Measurements from ENCODE around the gene IPO4. TPM values are rescaled to one million over a fixed set of nuclear protein-coding genes. Genes with fewer than 3 reads are reported as not detected.

The IPO4 gene
- total and polyA plus RNA-seq, 2 of the 13 experiments (the other 11 are each of a cell fraction or from before 2014, with no cell fraction given): 39.0 to 179 TPM

GRCh38 chr14:24195186-24196070, 6.8 kb upstream of the IPO4 start, which contains the start of gene TM9SF1 (continued):
- TF ChIP-seq, protein P1, sequence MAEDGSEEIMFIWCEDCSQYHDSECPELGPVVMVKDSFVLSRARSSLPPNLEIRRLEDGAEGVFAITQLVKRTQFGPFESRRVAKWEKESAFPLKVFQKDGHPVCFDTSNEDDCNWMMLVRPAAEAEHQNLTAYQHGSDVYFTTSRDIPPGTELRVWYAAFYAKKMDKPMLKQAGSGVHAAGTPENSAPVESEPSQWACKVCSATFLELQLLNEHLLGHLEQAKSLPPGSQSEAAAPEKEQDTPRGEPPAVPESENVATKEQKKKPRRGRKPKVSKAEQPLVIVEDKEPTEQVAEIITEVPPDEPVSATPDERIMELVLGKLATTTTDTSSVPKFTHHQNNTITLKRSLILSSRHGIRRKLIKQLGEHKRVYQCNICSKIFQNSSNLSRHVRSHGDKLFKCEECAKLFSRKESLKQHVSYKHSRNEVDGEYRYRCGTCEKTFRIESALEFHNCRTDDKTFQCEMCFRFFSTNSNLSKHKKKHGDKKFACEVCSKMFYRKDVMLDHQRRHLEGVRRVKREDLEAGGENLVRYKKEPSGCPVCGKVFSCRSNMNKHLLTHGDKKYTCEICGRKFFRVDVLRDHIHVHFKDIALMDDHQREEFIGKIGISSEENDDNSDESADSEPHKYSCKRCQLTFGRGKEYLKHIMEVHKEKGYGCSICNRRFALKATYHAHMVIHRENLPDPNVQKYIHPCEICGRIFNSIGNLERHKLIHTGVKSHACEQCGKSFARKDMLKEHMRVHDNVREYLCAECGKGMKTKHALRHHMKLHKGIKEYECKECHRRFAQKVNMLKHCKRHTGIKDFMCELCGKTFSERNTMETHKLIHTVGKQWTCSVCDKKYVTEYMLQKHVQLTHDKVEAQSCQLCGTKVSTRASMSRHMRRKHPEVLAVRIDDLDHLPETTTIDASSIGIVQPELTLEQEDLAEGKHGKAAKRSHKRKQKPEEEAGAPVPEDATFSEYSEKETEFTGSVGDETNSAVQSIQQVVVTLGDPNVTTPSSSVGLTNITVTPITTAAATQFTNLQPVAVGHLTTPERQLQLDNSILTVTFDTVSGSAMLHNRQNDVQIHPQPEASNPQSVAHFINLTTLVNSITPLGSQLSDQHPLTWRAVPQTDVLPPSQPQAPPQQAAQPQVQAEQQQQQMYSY (CRISPR knock-in tag; IDR thresholded peaks at IDR 0.05): peak; percentile 78
- TF ChIP-seq TARDBP (CRISPR knock-in tag; IDR thresholded peaks at IDR 0.05) (peak; percentile 99), PCBP1 (IDR thresholded peaks at IDR 0.05; ENCODE audit: borderline replicate concordance, low read depth, low read length) (peak; percentile 99), ZFP90 (CRISPR knock-in tag; IDR thresholded peaks at IDR 0.05; ENCODE audit: borderline replicate concordance) (peak; percentile 94), ZBTB21 (CRISPR knock-in tag; IDR thresholded peaks at IDR 0.05) (0 out of 2 replicates have a peak, but pooled peaks have one; percentile 64), NFE2 (CRISPR knock-in tag; IDR thresholded peaks at IDR 0.05) (no peak; the same call in 1 of the 2 replicates), ZNF614 (CRISPR knock-in tag; IDR thresholded peaks at IDR 0.05; ENCODE audit: borderline replicate concordance) (no peak; the same call in none of the 2 replicates), KMT2A (CRISPR knock-in tag; IDR thresholded peaks at IDR 0.05) (peak; percentile 100), EHMT2 (IDR thresholded peaks at IDR 0.05; ENCODE audit: borderline replicate concordance, low read depth, low read length) (no peak), ZHX2 (IDR thresholded peaks at IDR 0.05; ENCODE audit: low read depth) (peak; percentile 93), ZHX2 (CRISPR knock-in tag; IDR thresholded peaks at IDR 0.05; ENCODE audit: borderline replicate concordance) (peak; percentile 94), GMEB1 (CRISPR knock-in tag; IDR thresholded peaks at IDR 0.05; ENCODE audit: borderline replicate concordance) (peak; percentile 98), PITX1 (CRISPR knock-in tag; IDR thresholded peaks at IDR 0.05) (peak; percentile 89), NFATC3 (CRISPR knock-in tag; IDR thresholded peaks at IDR 0.05) (peak; percentile 99), ZNF180 (CRISPR knock-in tag; IDR thresholded peaks at IDR 0.05; ENCODE audit: borderline replicate concordance, low read depth) (peak; percentile 88; the same call in 1 of the 2 replicates), NFKB2 (CRISPR knock-in tag; IDR thresholded peaks at IDR 0.05; ENCODE audit: borderline replicate concordance) (peak; percentile 99), KLF6 (CRISPR knock-in tag; IDR thresholded peaks at IDR 0.05) (peak; percentile 99)

Data from HepG2 (cell line).